ENCODE results near the gene STOX1. TPM values are rescaled to one million over a fixed set of nuclear protein-coding genes. Genes with fewer than 3 reads are reported as not detected.
"Not testable (repeated sequence)": the region's sequence is repeated elsewhere in the genome, so short reads cannot be mapped to it uniquely, and the experiment has no call there.

The STOX1 gene
- total RNA-seq, 1 donor from 2014 or later = 9.0 TPM

GRCh38 chr10:68876246-68877138 is 49.2 kb downstream of the STOX1 start:
- DNase-seq (ENCODE audit: low spot score in 2 of 2) = no peak

GRCh38 chr10:68877482-68878110 is 50.3 kb downstream of the STOX1 start:
- FAIRE-seq = no peak
- DNase-seq (ENCODE audit: low spot score in 2 of 2) = no peak

More at GRCh38 chr10:68876246-68877138, 49.2 kb downstream of the STOX1 start:
- no peak for FAIRE-seq

DNA sequence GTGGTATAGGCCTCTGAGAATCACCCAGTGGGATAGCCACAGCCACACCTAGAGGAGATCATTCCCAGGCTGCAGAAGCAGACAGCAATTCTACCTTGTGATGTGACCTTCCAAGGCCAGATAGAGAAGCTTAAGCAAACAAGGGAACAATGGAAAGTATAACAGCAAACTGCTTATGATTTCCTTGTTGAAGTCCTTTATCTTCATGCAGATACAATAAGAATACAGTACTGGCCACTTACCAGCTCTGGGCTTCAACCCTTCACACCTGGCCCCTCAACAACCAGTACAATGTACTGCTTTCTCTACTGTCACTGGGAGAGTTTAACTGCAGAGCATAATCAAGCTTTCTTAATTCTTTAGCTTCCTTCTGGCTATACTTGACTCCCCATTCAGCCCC is 51.2 kb downstream of the STOX1 start:
- FAIRE-seq = no peak
- DNase-seq (ENCODE audit: low spot score in 2 of 2) = no peak

DNA sequence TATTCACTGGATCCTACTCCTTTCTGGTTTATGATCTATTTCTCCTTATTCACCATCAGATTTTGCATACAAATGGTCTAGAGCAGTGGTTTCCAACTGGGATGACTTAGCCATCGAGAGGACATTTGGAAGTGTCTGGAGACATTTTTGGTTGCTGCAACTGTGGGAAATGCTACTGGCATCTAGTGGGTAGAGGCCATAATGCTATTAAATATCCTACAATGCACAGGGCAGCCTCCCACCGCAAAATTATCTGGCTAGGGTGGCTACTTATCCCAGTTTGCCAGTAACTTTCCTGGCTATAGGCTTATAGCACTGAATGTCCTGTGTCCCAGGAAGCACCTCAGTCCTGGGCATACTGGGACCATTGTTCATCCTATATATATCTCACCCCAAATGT is 52.3 kb downstream of the STOX1 start:
- no peak for FAIRE-seq
- DNase-seq (ENCODE audit: low spot score in 2 of 2) = no peak

- DNase-seq (ENCODE audit: low spot score in 2 of 2) = no peak
- no peak for FAIRE-seq
Measured at GRCh38 chr10:68880181-68880580, 52.9 kb downstream of the STOX1 start.

DNA sequence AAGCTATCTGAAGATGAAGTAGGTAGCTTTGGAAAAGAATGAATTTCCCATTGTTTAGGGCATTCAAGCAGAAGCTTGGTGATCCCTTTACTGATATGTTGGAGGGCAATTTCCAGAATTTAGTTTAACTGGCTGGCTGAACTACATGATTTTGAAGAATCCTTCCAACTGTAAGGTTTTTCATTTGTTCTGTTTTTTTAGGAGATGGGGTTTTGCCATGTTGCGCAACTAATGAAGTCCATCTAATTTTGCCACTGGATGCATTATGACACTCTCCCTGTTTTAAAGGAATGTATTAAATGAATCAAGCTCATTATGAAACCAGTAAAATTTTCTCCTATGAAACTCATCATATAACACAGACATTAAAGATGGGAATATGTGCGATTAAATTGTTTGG is 67.7 kb downstream of the STOX1 start:
- DNase-seq (ENCODE audit: low spot score in 2 of 2) (no peak), FAIRE-seq (no peak)

- FAIRE-seq (peak; percentile 13), DNase-seq (ENCODE audit: low spot score in 2 of 2) (peak; percentile 57 to 59)
Measured at GRCh38 chr10:68897336-68897741, 70.0 kb downstream of the STOX1 start.

DNA sequence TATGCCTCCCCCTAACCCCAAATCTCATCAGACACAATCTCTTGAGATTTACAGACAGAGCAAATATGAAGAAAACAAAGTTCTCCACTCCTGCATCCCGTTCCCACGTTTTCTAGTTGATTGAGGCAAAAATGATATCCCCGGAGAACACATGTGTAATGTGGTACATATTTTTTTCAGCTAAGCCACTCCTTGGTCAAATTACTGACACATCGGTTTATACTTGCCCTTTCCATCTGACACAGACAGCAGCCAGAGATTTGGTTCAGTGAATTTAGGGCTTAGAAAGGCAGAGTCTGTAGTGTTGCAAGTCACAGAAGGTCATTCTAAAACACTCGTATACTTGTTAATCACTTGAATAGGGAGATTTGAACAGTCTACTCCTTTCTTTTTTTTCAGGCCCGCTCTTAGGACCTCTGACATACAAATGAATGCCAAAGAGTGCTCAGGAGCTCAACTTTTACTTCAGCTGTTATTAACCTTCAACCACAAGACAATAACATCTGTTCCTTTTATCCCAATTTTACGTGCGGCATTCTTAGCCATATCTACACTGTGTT is 71.9 kb downstream of the STOX1 start:
- no peak for DNase-seq (ENCODE audit: low spot score in 2 of 2)
- FAIRE-seq = no peak

- DNase-seq (ENCODE audit: low spot score in 2 of 2) (no peak), FAIRE-seq (no peak)
Measured at GRCh38 chr10:68900427-68901104, 73.2 kb downstream of the STOX1 start.

DNA sequence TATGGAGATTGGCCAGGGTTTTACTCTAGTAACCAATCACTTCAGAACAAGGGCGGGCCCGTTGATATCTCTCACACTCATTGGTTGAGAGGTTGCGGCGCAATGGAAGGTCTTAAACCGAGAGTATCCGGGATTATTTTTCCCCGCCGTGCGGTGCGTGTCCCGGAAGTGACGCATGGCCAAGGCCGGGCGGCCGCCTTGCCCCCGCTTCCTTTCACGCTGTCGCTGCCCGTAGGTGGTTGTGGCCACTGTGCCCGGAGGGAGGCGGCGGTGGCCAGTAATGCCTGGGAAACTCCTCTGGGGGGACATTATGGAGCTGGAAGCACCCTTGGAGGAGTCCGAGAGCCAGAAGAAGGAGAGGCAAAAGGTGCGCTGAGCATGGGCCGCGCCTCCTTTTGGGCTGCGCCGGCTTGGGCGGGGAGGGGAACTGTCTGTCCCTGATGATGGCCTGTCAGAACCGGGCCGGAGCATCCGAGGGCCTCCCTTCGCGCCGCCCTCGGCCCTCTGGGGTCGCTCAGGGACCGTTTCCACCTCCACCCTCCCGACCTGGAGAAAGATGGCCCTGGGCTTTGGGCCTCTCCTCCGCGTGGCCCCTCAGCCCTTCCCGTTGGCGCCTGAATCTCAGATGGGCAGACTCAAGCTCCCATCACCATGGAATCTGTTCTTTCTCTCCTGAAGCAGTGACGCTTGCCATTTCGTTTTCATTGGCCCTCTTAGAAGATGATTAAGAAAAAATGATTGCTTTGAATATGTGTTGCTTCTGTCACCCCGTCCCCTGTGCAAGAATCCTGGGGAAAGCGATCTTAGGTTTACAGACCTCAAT is 74.0 kb downstream of the STOX1 start, which contains the start of gene DDX50:
Gene DDX50 (plus strand): TSS at position 211 of the 823 bp plus-strand sequence. CDS start 70 bp downstream, at position 281.
- DNase-seq (ENCODE audit: low spot score in 2 of 2) (peak; percentile 84 to 88), FAIRE-seq (peak; percentile 97)

DNA sequence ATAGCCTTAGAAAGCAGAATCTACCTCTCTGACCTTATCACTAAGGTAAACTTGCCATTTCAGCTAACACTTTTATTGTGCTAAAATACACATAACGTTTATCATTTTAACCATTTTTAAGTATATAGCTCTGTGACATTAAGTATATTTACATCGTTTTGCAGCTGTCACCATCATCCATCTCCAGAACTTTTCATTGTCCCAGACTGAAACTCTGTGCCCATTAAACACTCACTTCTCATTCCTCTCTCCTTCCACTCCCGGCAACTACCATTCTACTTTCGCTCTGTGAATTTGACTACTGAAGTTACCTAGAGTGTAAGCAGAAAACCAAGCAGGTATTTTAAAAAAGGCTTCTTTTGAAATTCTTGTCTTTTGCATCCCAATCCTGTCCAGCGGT is 75.1 kb downstream of the STOX1 start:
- DNase-seq (ENCODE audit: low spot score in 2 of 2) (no peak), FAIRE-seq (no peak)

DNA sequence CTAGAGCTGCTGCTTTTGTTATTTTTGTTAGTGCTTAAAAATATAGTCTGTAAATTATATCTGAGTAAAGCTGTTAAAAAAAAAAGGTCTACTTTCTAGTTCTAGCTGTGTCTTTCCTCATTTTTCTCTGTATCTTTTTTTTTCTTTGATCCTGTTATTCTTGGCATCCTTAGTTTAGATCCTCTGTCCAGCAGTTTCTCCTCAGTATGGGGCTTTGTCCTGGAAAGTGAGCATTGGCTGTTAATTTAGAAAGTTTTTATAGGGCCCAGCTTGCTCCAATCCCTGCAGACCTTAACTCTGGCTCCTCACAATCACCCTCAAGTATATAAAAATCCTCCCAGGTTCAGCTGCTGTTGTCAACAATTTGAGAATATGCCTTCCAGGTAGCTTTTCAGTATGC is 97.3 kb downstream of the STOX1 start:
- DNase-seq (ENCODE audit: low spot score in 2 of 2) = peak in 1 of 2 donors; percentile 6
- no peak for FAIRE-seq

DNA sequence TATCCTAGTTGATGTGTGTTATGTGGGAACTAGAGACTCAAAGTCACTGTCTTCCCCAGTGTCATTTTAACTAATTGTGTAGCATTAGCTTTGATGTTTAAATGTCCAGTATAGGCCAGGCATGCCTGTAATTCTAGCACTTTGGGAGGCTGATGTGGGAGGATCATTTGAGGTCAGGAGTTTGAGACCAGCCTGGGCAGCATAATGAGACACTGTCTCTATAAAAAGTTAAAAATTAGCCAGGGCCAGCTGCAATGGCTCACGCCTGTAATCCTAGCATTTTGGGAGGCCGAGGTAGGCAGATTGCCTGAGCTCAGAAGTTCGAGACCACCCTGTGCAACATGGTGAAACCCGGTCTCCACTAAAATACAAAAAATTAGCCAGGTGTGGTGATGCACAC is 98.2 kb downstream of the STOX1 start:
- DNase-seq (ENCODE audit: low spot score in 2 of 2) = no peak
- FAIRE-seq = no peak

DNA sequence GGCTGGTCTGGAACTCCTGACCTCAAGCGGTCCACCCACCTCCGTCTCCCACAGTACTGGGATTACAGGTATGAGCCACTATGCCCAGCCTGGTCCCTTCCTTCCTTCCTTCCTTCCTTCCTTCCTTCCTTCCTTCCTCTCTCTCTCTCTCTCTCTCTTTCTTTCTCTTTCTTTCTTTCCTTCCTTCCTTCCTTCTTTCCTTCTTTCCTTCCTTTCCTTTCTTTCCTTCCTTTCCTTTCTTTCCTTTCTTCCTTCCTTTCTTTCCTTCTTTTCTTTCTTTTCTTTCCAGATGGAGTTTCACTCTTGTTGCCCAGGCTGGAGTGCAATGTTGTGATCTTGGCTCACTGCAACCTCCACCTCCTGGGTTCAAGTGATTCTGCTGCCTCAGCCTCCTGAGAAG is 101.8 kb downstream of the STOX1 start:
- DNase-seq (ENCODE audit: low spot score in 2 of 2); FAIRE-seq: not testable (repeated sequence)

DNA sequence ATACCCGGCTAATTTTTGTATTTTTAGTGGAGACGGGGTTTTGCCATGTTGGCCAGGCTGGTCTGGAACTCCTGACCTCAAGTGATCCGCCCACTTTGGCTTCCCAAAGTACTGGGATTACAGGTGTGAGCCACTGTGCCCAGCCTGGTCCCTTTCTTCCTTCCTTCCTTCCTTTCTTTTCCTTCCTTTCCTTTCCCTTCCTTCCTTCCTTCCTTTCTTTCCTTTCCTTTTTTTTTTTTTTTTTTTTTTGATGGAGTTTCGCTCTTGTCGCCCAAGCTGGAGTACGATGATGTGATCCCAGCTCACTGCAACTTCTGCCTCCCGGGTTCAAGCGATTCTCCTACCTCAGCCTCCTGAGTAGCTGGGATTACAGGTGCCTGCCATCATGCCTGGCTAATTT is 102.6 kb downstream of the STOX1 start:
- FAIRE-seq; DNase-seq (ENCODE audit: low spot score in 2 of 2): not testable (repeated sequence)

- FAIRE-seq; DNase-seq (ENCODE audit: low spot score in 2 of 2): not testable (repeated sequence)
Measured at GRCh38 chr10:68932860-68933259, 105.5 kb downstream of the STOX1 start.

- FAIRE-seq (no peak), DNase-seq (ENCODE audit: low spot score in 2 of 2) (no peak)
Measured at GRCh38 chr10:68934994-68935393, 107.7 kb downstream of the STOX1 start.

DNA sequence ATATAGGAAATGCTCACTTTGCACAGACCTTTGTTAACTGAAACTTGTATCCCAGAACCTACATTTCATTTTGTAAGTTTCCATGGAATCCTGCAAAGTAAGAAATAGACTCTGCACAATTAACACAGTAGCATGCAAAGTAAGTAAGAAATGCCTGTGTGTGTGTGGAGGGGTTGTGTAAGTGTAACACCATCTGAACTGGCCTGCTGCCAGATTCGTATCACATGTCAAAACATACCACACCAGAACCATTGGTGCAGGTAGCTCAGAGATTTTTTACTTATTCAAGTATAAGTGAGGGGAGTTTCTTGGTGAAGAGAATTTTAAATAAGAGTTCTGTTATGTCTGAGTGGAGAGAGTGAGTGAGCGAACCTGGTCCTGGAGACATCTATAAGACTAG is 110.8 kb downstream of the STOX1 start:
- FAIRE-seq (no peak), DNase-seq (ENCODE audit: low spot score in 2 of 2) (no peak)

DNA sequence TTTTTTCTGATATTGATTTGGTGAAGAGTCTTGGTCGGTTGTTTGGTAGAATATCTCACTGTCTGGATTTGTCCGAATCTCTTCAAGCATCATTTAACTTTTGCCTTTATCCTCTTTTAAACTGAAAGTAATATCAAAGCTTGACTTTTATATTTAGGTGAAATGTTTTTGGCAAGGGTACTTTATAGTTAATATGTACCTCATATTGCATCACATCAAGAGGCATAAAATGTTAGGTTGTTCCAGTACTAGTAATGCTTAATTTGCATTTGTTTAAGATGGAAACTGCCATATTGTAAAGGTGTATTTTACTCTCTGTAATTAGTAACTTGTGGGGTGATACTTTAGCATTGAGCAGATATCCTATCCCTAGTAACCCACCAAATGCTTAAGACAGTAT is 111.6 kb downstream of the STOX1 start:
- DNase-seq (ENCODE audit: low spot score in 2 of 2) = no peak
- no peak for FAIRE-seq

GRCh38 chr10:68940917-68941316 is 113.6 kb downstream of the STOX1 start:
- not testable (repeated sequence) for FAIRE-seq; DNase-seq (ENCODE audit: low spot score in 2 of 2)
